Measurements from ENCODE around the gene SLC47A1.
"Not testable (repeated sequence)": the region's sequence is repeated elsewhere in the genome, so short reads cannot be mapped to it uniquely, and the experiment has no call there.

Gene SLC47A1

GRCh38 chr17:19520641-19521040 lies 13.0 kb upstream of the SLC47A1 start:
- in situ Hi-C loops (cut with MboI; ENCODE audit: low sequenced_read_pairs, unreplicated experiment) = no loop called here
- TF ChIP-seq CTCF (IDR thresholded peaks at IDR 0.05; ENCODE audit: borderline replicate concordance, control extremely low read depth, extremely low read depth, insufficient read depth, missing control alignments) = no peak
- no peak for DNase-seq (ENCODE audit: low spot score)

- in situ Hi-C loops (cut with MboI; ENCODE audit: low sequenced_read_pairs, unreplicated experiment) = no loop called here
- TF ChIP-seq CTCF (IDR thresholded peaks at IDR 0.05; ENCODE audit: borderline replicate concordance, control extremely low read depth, extremely low read depth, insufficient read depth, missing control alignments) = no peak
- no peak for DNase-seq (ENCODE audit: low spot score)
Measured at GRCh38 chr17:19523690-19524089, 10.0 kb upstream of the SLC47A1 start.

GRCh38 chr17:19526950-19527349 lies 6.7 kb upstream of the SLC47A1 start:
- DNase-seq (ENCODE audit: low spot score); in situ Hi-C loops (cut with MboI; ENCODE audit: low sequenced_read_pairs, unreplicated experiment): not testable (repeated sequence)

GRCh38 chr17:19531780-19532501 lies 1.7 kb upstream of the SLC47A1 start:
- no peak for DNase-seq (ENCODE audit: low spot score)
- in situ Hi-C loops (cut with MboI; ENCODE audit: low sequenced_read_pairs, unreplicated experiment) = no loop called here
- TF ChIP-seq CTCF (IDR thresholded peaks at IDR 0.05; ENCODE audit: borderline replicate concordance, control extremely low read depth, extremely low read depth, insufficient read depth, missing control alignments) = no peak

GRCh38 chr17:19533036-19533717 lies 477 bp upstream of the SLC47A1 start:
- DNase-seq (ENCODE audit: low spot score) = no peak
- TF ChIP-seq CTCF (IDR thresholded peaks at IDR 0.05; ENCODE audit: borderline replicate concordance, control extremely low read depth, extremely low read depth, insufficient read depth, missing control alignments) = no peak
- in situ Hi-C loops (cut with MboI; ENCODE audit: low sequenced_read_pairs, unreplicated experiment) = no loop called here

GRCh38 chr17:19534562-19535149 lies 1.0 kb downstream of the SLC47A1 start:
- no peak for TF ChIP-seq CTCF (IDR thresholded peaks at IDR 0.05; ENCODE audit: borderline replicate concordance, control extremely low read depth, extremely low read depth, insufficient read depth, missing control alignments)
- DNase-seq (ENCODE audit: low spot score) = no peak
- in situ Hi-C loops (cut with MboI; ENCODE audit: low sequenced_read_pairs, unreplicated experiment) = no loop called here

GRCh38 chr17:19537111-19537510 lies 3.5 kb downstream of the SLC47A1 start:
- in situ Hi-C loops (cut with MboI; ENCODE audit: low sequenced_read_pairs, unreplicated experiment) = no loop called here
- no peak for DNase-seq (ENCODE audit: low spot score)
- no peak for TF ChIP-seq CTCF (IDR thresholded peaks at IDR 0.05; ENCODE audit: borderline replicate concordance, control extremely low read depth, extremely low read depth, insufficient read depth, missing control alignments)
